ENCODE data around the gene MKRN1. TPM values are rescaled to one million over a fixed set of nuclear protein-coding genes. Genes with fewer than 3 reads are reported as not detected.

Gene MKRN1
- total RNA-seq, 1 experiment from 2014 or later: 87.9 TPM

DNA sequence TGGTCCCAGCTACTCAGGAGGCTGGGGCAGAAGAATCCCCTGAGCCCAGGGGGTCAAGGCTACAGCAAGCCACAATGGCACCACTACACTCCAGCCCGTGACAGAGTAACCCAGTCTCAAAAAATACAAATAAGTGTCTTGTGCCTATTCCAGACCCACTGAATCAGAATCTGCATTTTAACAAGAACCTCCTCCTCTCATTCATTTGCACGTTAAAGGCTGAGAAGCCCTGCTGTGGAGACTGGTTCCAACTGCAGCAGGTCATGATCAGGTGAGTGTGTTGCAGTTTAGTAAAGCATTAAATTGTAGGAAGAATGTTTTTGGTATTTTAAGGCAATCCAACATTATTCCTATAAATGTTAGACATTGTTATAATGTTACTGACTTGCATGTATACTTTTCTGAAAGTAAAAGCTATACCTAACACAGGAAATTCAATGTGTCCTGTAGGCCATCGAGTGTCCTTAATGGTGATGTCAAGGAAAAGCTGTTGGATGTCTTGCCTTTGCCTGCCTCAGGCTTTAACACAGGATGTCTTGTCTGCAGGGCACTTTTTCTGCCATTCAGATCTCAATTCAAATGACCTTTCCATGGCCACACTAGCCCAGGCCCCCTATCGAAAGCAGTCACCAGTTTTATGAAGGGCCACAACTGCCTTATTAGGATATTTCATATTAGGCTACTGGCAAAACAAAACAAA is 30.4 kb downstream of the MKRN1 start:
- ATAC-seq: no peak
- CTCF ChIA-PET: no interaction called here
- intact Hi-C loops (cut with micrococcal nuclease; ENCODE audit: unreplicated experiment): no loop called here
- POLR2A ChIA-PET: no interaction called here
- in situ Hi-C loops (cut with HindIII; ENCODE audit: low pct_unique_long_range_greater_than_20kb, low sequenced_read_pairs): no loop called here
- no peak for DNase-seq (ENCODE audit: low read depth, low spot score)
- no TSS peak for BruUV-seq (replicated peaks)
- no peak for TF ChIP-seq SIN3A (IDR thresholded peaks at IDR 0.05; ENCODE audit: borderline replicate concordance, insufficient read depth, low read depth, low read length)
- no peak for TF ChIP-seq TCF7L2 (IDR thresholded peaks at IDR 0.05; ENCODE audit: low read depth, low read length)
- TF ChIP-seq, protein P1, sequence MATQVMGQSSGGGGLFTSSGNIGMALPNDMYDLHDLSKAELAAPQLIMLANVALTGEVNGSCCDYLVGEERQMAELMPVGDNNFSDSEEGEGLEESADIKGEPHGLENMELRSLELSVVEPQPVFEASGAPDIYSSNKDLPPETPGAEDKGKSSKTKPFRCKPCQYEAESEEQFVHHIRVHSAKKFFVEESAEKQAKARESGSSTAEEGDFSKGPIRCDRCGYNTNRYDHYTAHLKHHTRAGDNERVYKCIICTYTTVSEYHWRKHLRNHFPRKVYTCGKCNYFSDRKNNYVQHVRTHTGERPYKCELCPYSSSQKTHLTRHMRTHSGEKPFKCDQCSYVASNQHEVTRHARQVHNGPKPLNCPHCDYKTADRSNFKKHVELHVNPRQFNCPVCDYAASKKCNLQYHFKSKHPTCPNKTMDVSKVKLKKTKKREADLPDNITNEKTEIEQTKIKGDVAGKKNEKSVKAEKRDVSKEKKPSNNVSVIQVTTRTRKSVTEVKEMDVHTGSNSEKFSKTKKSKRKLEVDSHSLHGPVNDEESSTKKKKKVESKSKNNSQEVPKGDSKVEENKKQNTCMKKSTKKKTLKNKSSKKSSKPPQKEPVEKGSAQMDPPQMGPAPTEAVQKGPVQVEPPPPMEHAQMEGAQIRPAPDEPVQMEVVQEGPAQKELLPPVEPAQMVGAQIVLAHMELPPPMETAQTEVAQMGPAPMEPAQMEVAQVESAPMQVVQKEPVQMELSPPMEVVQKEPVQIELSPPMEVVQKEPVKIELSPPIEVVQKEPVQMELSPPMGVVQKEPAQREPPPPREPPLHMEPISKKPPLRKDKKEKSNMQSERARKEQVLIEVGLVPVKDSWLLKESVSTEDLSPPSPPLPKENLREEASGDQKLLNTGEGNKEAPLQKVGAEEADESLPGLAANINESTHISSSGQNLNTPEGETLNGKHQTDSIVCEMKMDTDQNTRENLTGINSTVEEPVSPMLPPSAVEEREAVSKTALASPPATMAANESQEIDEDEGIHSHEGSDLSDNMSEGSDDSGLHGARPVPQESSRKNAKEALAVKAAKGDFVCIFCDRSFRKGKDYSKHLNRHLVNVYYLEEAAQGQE (IDR thresholded peaks at IDR 0.05; ENCODE audit: insufficient read depth in 1 of 2, low read depth in 2 of 2, low read length in 1 of 2): no peak
- TF ChIP-seq, protein P2, sequence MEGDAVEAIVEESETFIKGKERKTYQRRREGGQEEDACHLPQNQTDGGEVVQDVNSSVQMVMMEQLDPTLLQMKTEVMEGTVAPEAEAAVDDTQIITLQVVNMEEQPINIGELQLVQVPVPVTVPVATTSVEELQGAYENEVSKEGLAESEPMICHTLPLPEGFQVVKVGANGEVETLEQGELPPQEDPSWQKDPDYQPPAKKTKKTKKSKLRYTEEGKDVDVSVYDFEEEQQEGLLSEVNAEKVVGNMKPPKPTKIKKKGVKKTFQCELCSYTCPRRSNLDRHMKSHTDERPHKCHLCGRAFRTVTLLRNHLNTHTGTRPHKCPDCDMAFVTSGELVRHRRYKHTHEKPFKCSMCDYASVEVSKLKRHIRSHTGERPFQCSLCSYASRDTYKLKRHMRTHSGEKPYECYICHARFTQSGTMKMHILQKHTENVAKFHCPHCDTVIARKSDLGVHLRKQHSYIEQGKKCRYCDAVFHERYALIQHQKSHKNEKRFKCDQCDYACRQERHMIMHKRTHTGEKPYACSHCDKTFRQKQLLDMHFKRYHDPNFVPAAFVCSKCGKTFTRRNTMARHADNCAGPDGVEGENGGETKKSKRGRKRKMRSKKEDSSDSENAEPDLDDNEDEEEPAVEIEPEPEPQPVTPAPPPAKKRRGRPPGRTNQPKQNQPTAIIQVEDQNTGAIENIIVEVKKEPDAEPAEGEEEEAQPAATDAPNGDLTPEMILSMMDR (IDR thresholded peaks at IDR 0.05): no peak
- no peaks in the 10 kb centered on the region for H3K4me1 ChIP-seq (ENCODE audit: control insufficient read depth, insufficient read depth, low read length)
- H3K36me3 ChIP-seq (ENCODE audit: control insufficient read depth, insufficient read depth, low read length): 0 out of 2 replicates have a peak, but pooled peaks cover 4% of the 10 kb centered on the region
- no peaks in the 10 kb centered on the region for H3K27me3 ChIP-seq (ENCODE audit: control insufficient read depth, insufficient read depth, low read length)
- no peak overlapping the region for H3K4me3 ChIP-seq (ENCODE audit: low read depth in 2 of 2, low read length in 2 of 2)
- H3K27ac ChIP-seq (ENCODE audit: low read length): no peak overlapping the region
- H3K9me3 ChIP-seq (ENCODE audit: control insufficient read depth, insufficient read depth, low read depth, low read length): no peaks in the 10 kb centered on the region

DNA sequence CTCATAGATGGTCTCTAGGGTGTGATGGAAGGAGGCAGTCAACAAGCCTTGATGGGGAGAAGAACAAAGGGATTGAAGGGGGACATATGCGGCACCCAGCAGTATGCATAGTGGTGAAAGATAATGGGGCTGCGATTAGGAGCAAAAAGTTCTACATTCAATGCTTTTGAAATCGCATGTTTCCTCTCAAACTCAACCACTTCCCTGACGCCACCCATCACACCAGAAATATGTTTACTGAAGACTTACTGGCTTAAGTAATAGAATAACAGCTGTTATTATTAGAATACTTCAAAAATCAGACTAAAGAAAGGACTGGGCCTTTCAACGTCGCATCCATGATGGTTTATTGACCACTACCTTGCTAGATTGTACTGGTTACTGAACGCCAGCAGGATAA is 31.5 kb downstream of the MKRN1 start:
- intact Hi-C loops (cut with micrococcal nuclease; ENCODE audit: unreplicated experiment): no loop called here

More for the DNA sequence above, 31.5 kb downstream of the MKRN1 start:
- Histone ChIP-seq H3K27me3 (ENCODE audit: control insufficient read depth, insufficient read depth, low read length) (no peaks in the 10 kb centered on the region), H3K4me1 (ENCODE audit: control insufficient read depth, insufficient read depth, low read length) (no peaks in the 10 kb centered on the region), H3K9me3 (ENCODE audit: control insufficient read depth, insufficient read depth, low read depth, low read length) (no peaks in the 10 kb centered on the region), H3K27ac (ENCODE audit: low read length) (no peak overlapping the region), H3K36me3 (ENCODE audit: control insufficient read depth, insufficient read depth, low read length) (0 out of 2 replicates have a peak, but pooled peaks cover 3% of the 10 kb centered on the region), H3K4me3 (ENCODE audit: low read depth in 2 of 2, low read length in 2 of 2) (no peak overlapping the region)
- POLR2A ChIA-PET: interaction anchor here (0.6 kb wide), 1 partner anchor 24 kb away, joined by 6 read pairs; no protein-coding TSS in a partner anchor
- CTCF ChIA-PET: no interaction called here
- TF ChIP-seq TCF7L2 (IDR thresholded peaks at IDR 0.05; ENCODE audit: low read depth, low read length) (no peak), SIN3A (IDR thresholded peaks at IDR 0.05; ENCODE audit: borderline replicate concordance, insufficient read depth, low read depth, low read length) (no peak), POLR2AphosphoS5 (IDR thresholded peaks at IDR 0.05; ENCODE audit: low read depth, low read length) (no peak)
- TF ChIP-seq, protein P2 (IDR thresholded peaks at IDR 0.05): no peak
- TF ChIP-seq, protein P1 (IDR thresholded peaks at IDR 0.05; ENCODE audit: insufficient read depth in 1 of 2, low read depth in 2 of 2, low read length in 1 of 2): no peak
- DNase-seq (ENCODE audit: low read depth, low spot score) (no peak), ATAC-seq (no peak)
- BruUV-seq (replicated peaks): no TSS peak
- in situ Hi-C loops (cut with HindIII; ENCODE audit: low pct_unique_long_range_greater_than_20kb, low sequenced_read_pairs): no loop called here
